ENCODE results near the gene CHL1.

- TF ChIP-seq, protein P1, sequence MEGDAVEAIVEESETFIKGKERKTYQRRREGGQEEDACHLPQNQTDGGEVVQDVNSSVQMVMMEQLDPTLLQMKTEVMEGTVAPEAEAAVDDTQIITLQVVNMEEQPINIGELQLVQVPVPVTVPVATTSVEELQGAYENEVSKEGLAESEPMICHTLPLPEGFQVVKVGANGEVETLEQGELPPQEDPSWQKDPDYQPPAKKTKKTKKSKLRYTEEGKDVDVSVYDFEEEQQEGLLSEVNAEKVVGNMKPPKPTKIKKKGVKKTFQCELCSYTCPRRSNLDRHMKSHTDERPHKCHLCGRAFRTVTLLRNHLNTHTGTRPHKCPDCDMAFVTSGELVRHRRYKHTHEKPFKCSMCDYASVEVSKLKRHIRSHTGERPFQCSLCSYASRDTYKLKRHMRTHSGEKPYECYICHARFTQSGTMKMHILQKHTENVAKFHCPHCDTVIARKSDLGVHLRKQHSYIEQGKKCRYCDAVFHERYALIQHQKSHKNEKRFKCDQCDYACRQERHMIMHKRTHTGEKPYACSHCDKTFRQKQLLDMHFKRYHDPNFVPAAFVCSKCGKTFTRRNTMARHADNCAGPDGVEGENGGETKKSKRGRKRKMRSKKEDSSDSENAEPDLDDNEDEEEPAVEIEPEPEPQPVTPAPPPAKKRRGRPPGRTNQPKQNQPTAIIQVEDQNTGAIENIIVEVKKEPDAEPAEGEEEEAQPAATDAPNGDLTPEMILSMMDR (IDR thresholded peaks at IDR 0.05; ENCODE audit: borderline replicate concordance, extremely low read depth, low read length, poor library complexity, severe bottlenecking) = no peak
- no peak for TF ChIP-seq EZH2 (IDR thresholded peaks at IDR 0.05; ENCODE audit: borderline replicate concordance, low read depth, low read length, severe bottlenecking)
Measured at GRCh38 chr3:247916-248315, 51.4 kb downstream of the CHL1 start.

Data from DND-41 (cell line).